BLaER1 treated with 17β-estradiol and CSF1 and Interleukin-3, amounts not matched to agents 10 nM and 100 nM (cell line): Measurements from ENCODE around the gene COQ6.
"Not testable (repeated sequence)": the region's sequence is repeated elsewhere in the genome, so short reads cannot be mapped to it uniquely, and the experiment has no call there.

Experiments
- H3K27ac ChIP-seq, 11 experiments: shearing (Covaris generic); formaldehyde crosslinking; 2 replicates each; pipeline ENCODE4 v1.8.1; 2022
- H3K27me3 ChIP-seq, 11 experiments: shearing (Covaris generic); formaldehyde crosslinking; 2 replicates each; pipeline ENCODE4 v1.8.1; 2022
- H3K36me3 ChIP-seq, 11 experiments: shearing (Covaris generic); formaldehyde crosslinking; 2 replicates each; pipeline ENCODE4 v1.8.1; 2022
- H3K4me1 ChIP-seq, 10 experiments: shearing (Covaris generic); formaldehyde crosslinking; 2 replicates each; pipeline ENCODE4 v1.8.1; 2022
- H3K4me2 ChIP-seq, 11 experiments: shearing (Covaris generic); formaldehyde crosslinking; 2 replicates each; pipeline ENCODE4 v1.8.1; 2022
- H3K4me3 ChIP-seq, 10 experiments: shearing (Covaris generic); formaldehyde crosslinking; 2 replicates each; pipeline ENCODE4 v1.8.1; 2022
- H3K9ac ChIP-seq, 11 experiments: shearing (Covaris generic); formaldehyde crosslinking; 2 replicates each; pipeline ENCODE4 v1.8.1; 2022
- H3K9me3 ChIP-seq, 11 experiments: shearing (Covaris generic); formaldehyde crosslinking; replicated peaks in 1 of 11; 2 replicates each; pipeline ENCODE4 v1.8.1; 2022
- H4K20me1 ChIP-seq, 11 experiments: shearing (Covaris generic); formaldehyde crosslinking; 2 replicates each; pipeline ENCODE4 v1.8.1; 2022
- Cebpa-rat ChIP-seq, 11 experiments: shearing (Covaris generic); IDR thresholded peaks; 2 replicates each; pipeline ENCODE4 v1.8.1; 2022

COQ6 gene

GRCh38 chr14:73996731-73997107 is 46.6 kb downstream of the COQ6 start:
- H3K9me3 ChIP-seq: no peaks in the 10 kb centered on the region
- no peak overlapping the region for H3K9ac ChIP-seq
- H3K27me3 ChIP-seq: no peaks in the 10 kb centered on the region
- peaks cover 0 to 12% (median 8%) of the 10 kb centered on the region in 10 experiments; a peak in 16 of 20 replicates for H3K4me1 ChIP-seq
- no peak for TF ChIP-seq Cebpa-rat (IDR thresholded peaks at IDR 0.05)
- H3K36me3 ChIP-seq: peaks cover 0 to 20% (median 0%) of the 10 kb centered on the region in 11 experiments; a peak in 4 of 22 replicates
- H4K20me1 ChIP-seq: no peaks in the 10 kb centered on the region
- no peak overlapping the region for H3K4me2 ChIP-seq
- no peak overlapping the region for H3K4me3 ChIP-seq
- no peak overlapping the region for H3K27ac ChIP-seq

GRCh38 chr14:73997108-73997943 is 47.2 kb downstream of the COQ6 start:
- Histone ChIP-seq H3K4me3 (no peak overlapping the region), H3K27me3 (no peaks in the 10 kb centered on the region), H3K36me3 (peaks cover 0 to 20% (median 0%) of the 10 kb centered on the region in 11 experiments; a peak in 4 of 22 replicates), H3K9me3 (no peaks in the 10 kb centered on the region), H3K27ac (no peak overlapping the region), H3K4me1 (peaks cover 0 to 12% (median 8%) of the 10 kb centered on the region in 10 experiments; a peak in 16 of 20 replicates), H4K20me1 (no peaks in the 10 kb centered on the region), H3K4me2 (no peak overlapping the region), H3K9ac (no peak overlapping the region)
- TF ChIP-seq Cebpa-rat (IDR thresholded peaks at IDR 0.05): no peak

- no peak for TF ChIP-seq Cebpa-rat (IDR thresholded peaks at IDR 0.05)
- Histone ChIP-seq H3K27ac (no peak overlapping the region), H3K4me2 (no peak overlapping the region), H3K9ac (no peak overlapping the region), H3K36me3 (peaks cover 0 to 23% (median 0%) of the 10 kb centered on the region in 11 experiments; a peak in 4 of 22 replicates), H3K27me3 (no peaks in the 10 kb centered on the region), H3K4me1 (peaks cover 0 to 12% (median 8%) of the 10 kb centered on the region in 10 experiments; a peak in 16 of 20 replicates), H4K20me1 (no peaks in the 10 kb centered on the region), H3K9me3 (no peaks in the 10 kb centered on the region), H3K4me3 (no peak overlapping the region)
These were observed 47.9 kb downstream of the COQ6 start for GRCh38 chr14:73997944-73998447.

GRCh38 chr14:73998726-73999125 is 48.6 kb downstream of the COQ6 start:
- Histone ChIP-seq H3K36me3 (peaks cover 0 to 31% (median under 1%) of the 10 kb centered on the region in 11 experiments; a peak in 6 of 22 replicates), H3K4me3 (no peak overlapping the region), H3K27ac (no peak overlapping the region), H3K27me3 (no peaks in the 10 kb centered on the region), H4K20me1 (no peaks in the 10 kb centered on the region), H3K9ac (no peak overlapping the region), H3K4me1 (peaks cover 0 to 12% (median 8%) of the 10 kb centered on the region in 10 experiments; a peak in 16 of 20 replicates), H3K9me3 (no peaks in the 10 kb centered on the region), H3K4me2 (no peak overlapping the region)
- TF ChIP-seq Cebpa-rat (IDR thresholded peaks at IDR 0.05): no peak

- H3K4me2 ChIP-seq, H3K27me3 ChIP-seq, H3K9me3 ChIP-seq, H3K4me3 ChIP-seq, H4K20me1 ChIP-seq, H3K27ac ChIP-seq, H3K9ac ChIP-seq, H3K4me1 ChIP-seq: not testable (repeated sequence)
- H3K36me3 ChIP-seq: peaks cover 4 to 62% (median 25%) of the 10 kb centered on the region in 11 experiments; a peak in 20 of 22 replicates
These were observed 55.6 kb downstream of the COQ6 start for GRCh38 chr14:74005664-74006063.

- peaks cover 4 to 52% (median 22%) of the 10 kb centered on the region in 11 experiments; a peak in 19 of 22 replicates for H3K36me3 ChIP-seq
- no peaks in the 10 kb centered on the region for H3K4me1 ChIP-seq
- no peak for TF ChIP-seq Cebpa-rat (IDR thresholded peaks at IDR 0.05)
- H3K4me2 ChIP-seq: no peak overlapping the region
- H3K27ac ChIP-seq: no peak overlapping the region
- H3K4me3 ChIP-seq: no peak overlapping the region
- H3K27me3 ChIP-seq: no peaks in the 10 kb centered on the region
- no peaks in the 10 kb centered on the region for H3K9me3 ChIP-seq
- H3K9ac ChIP-seq: no peak overlapping the region
- no peaks in the 10 kb centered on the region for H4K20me1 ChIP-seq
These were observed 58.9 kb downstream of the COQ6 start for GRCh38 chr14:74008843-74009499.
